GM19328 (cell line): Measurements from ENCODE around the gene RHD.
A peak's percentile ranks its signal among the peaks of the same experiment; 100 is the strongest.
"Not testable (repeated sequence)": the region's sequence is repeated elsewhere in the genome, so short reads cannot be mapped to it uniquely, and the experiment has no call there.

Experiments used
- ATAC-seq: cut with Tn5 transposase; IDR thresholded peaks from one replicate; pipeline ENCODE4 v1.9.1; 2021; ENCODE audit warnings: mild to moderate bottlenecking, moderate library complexity; ENCODE audit not compliant: unreplicated experiment

Gene RHD

DNA sequence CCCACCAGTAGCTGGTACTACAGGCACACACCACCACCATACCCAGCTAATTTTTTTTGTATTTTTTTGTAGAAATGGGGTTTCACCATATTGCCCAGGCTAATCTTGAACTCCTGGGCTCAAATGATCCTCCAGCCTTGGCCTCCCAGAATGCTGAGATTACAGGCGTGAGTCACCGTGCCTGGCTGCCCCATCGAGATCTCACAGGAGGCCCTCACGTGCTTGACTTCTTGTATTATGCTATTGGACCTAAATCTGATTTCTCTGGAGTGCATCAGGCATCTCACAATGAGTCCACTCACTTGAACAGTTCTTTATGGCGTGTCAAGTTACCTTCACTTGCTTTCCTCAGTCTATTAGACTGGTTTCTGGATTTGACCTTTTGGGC, 15.7 kb upstream of the RHD start:
- ATAC-seq, result no peak

DNA sequence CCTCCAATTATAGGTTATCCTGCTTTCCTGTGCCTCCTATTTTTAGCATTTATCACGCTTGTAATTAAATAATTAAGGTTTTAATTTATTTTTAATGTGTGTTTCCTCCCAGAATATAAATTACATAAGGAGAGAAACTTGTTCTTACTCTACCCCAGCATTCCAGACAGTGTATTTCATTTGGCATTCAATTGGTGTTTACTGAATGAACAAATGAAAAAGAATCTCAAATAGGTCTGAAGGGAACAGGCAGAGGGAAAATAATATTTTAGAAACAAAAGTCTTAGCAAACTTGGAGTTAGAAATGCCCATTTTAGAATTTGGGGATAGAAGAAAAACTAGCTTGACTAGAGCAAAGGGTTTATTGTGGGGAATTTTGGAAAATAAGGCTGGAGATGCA, 15.1 kb upstream of the RHD start:
- ATAC-seq, result no peak

DNA sequence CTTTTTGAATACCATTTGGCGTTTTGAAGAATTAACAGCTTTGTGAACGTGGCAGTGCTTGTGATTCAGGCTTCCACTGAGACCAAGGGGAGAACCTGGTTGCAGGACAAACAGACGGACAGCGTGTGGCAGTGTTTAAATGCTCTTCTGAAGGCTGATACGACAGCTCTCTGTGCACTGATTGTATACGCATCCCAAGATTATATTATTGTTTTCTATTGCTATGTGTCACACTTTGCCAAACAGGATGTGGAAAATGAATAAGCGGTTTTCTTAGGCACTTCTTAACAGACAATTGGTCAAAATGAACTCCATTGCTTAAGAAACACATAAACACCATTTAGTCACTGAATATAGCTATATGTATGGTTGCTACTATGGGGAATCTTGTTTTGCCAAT, 12.5 kb upstream of the RHD start:
- not testable (repeated sequence) for ATAC-seq

DNA sequence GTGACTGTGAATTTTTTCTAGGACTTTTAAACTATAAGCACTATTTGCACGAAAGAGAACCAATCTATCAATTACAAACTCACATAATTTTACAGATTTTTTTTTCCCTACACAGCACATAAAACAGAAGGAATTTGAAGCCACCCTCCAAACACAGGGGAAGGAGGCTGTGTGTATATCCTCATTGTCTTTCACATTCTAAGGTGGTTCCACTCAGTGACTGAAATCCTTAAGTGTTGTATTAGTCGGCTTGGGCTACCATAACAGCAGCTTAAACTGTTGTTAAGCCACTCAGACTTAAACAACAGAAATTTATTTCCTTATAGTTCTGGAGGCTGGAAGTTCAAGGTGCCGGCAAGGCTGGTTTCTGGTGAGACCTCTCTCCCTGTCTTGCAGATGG, 12.0 kb upstream of the RHD start:
- ATAC-seq, result not testable (repeated sequence)

DNA sequence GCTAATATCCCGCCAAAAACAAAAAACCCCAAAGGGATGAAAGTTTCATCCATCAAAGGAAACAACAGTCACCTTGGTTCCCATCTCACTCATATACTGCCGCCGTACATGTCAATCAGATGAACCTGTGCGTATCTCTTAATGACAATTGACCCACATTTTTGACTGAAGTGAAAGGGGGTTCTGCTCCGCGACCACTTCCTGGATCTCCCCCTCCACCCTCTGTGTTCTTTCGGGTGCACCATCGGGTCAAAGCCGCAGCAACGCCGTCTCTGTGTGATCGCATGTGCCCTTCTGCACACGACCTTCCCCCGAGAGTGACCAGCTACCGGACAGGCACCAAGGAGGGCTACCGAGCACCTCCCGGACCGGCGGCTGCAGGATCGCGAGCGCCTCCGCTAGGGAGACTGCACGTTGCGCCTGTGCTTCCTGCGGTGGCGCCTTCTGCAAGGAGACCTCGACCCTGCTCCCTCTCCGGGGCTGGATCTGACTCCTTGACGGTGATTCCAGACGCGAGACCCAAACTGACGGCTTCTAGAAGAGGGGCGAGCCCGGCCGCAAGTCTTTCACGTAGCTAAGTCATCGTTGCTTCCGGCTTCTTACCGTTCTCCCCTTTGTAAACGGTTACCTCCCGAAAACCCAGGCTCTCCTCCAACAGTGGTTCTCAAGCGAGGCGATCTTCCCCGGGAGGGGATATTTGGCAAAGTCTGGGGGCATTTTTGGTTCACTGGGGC, 5.6 kb upstream of the RHD start:
- ATAC-seq, result peak; percentile 26

DNA sequence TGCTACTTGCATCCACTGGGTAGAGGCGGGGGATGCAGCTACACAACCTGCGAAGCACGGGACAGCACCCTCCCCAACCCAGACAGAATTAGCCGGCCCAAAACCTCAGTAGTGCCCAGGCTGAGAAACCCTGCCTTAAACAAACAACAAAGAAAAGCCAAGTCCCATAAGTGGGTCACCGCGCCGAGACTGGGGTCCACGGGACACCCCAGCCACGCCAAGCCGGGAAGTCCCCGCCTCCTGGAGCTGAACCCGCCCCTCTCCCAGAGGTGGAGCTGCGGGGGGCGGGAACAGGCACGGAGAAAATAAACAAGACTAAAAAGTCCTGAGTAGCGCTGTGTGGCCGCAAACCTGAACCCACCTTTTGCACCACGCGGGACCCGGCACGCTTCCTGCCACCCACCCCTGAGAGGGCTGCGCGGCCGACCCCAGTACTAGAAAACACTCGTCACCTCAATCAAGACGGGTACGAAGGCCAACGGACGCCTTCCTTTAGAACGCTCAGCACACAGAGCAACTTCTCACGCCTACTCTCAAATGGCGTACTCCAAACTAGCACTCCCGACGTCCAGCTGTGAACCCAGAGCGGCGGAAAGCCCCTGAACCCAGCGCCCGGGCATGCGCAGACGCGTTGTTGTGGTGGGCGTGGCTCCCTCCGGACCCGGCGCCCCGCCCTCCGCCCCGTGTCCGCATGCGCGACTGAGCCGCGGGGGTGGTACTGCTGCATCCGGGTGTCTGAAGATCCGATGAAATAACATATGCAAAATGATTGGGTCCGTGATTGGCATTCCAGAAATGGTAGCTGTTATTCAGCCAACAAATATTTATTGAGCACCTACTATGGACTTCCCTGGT, 4.8 kb upstream of the RHD start:
- ATAC-seq, result peak; percentile 65

DNA sequence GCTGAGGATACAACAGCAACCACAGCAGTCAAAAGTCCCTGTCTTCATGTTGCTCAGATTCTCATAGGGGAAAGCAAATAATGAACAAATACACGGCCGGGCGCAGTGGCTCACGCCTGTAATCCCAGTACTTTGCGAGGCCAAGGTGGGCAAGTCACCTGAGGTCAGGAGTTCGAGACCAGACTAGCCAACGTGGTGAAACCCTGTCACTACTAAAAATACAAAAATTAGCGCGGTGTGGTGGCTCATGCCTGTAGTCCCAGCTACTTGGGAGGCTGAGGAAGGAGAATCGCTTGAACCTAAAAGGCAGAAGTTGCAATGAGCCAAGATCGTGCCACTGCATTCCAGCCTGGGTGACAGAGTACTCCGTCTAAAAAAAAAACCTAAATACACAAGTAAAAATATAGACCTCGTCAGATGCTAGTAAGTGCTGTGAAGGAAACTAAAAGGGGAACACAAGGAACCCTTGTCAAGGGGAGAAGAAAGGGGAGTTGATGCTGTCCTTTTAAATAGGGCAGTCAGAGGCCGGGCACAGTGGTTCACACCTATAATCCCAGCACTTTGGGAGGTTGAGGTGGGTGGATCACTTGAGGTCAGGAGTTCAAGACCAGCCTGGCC, 4.1 kb upstream of the RHD start:
- not testable (repeated sequence) for ATAC-seq

DNA sequence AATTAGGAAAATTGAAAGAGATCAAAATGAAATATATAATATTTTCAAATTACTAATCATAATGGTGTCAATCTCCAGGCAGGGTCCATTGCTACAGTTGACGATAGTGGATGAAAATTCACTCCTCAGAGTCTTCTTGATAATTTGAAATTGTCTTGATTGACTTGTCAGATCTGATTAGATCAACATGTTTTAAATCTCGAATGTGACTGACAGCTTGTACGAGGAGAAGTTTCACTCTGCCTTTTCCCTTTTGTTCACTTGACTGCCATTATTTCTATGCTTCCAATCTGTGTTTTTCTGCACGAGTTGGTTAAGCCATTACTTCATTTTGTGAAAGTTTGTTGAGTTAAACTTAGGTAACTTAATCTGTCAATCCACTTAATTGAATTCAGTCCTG, 3.3 kb downstream of the RHD start:
- not testable (repeated sequence) for ATAC-seq

DNA sequence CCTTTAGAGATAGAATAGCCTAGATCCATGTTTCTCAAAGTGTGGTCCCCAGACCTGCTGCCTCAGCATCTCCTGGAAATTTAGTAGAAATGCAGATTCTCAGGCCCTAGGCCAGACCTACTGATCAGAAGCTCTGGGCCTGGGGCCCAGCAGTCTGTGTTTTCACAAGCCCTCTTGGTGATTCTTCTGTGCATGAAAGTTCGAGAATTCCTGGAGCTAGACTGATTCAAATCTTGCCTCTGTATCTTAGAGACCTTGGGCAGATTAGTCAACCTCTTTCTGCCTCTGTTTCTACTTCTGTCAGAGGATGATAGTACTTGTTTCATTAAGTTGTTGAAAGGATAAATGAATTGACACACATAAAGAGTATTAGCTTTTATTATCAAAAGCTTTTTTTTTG, 5.0 kb downstream of the RHD start:
- not testable (repeated sequence) for ATAC-seq

DNA sequence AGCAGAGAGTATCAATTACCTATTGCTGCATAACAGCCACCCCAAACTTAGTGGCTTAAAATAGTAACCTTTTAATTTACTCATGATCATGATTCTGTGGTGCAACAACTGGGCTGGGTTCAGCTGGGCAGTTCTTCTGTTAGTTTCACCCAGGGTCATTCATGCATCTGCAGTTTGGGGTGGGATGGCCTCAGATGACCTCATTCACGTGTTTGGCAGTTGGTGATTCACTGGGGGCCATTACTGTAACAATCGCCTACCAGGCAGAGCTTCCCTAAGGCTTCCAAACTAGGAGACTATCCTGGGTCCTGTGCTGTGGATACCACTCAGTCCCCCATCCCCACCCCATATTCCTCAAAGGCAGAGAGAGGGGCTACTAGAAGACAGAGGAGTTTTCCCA, 6.0 kb downstream of the RHD start:
- ATAC-seq, result not testable (repeated sequence)

DNA sequence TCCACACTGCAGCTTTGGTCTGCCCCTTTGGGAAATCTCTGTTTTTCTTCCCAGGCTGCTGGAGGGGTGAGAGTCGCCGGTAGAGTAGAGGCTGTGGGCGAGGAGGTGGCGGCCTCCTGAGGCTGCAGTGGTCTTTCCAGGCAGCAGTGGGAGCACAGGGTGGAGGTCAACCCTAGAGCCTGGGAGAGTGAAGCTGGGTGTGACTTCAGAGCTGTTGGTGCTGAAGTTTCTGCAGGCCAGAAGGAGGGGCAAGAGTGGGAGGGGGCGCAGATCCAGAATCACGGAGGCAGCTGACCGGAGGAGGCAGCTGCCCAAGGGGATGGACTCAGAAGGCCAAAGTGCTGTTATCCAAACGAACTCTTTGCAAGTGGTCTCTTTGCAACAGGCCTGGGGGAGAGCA, 6.5 kb downstream of the RHD start:
- not testable (repeated sequence) for ATAC-seq

DNA sequence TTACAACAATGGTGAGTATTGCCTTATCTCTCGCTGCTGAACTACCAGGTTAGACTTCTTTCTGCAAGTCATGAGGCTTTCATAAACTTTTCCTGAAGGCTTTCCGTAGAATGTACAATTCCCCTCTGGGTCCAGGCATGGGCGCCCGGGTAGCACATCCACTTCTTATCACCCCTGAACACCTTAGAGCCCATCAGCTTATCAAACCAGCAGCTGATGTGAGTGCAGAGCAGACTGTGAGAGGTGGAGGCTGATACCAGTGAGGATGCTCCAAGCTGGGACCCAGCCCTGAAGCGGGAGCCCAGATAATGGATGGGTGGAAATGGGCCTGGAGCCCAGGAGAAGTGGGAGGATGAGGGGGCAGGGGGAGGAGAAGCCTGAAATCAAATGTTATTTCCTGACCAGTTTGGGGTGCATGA, 7.4 kb downstream of the RHD start:
- ATAC-seq, result not testable (repeated sequence)

DNA sequence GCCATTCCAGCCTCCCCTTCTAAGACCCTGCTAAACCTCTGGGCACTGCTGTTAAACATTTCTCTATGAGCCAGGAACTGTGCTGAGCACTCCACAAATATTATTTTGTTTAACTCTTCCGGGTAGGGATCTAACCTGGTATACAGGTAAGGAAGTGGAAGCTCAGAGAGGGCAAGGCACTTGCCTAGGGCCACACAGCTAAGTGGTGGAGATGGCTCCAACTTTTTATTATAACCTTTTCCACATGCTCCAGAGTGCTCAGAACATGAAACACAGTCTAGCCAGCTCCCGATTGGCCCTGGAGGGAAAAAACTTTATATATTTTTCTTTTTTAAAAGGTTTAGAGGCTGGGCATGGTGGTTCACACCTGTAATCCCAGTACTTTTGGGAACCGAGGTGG, 13.6 kb downstream of the RHD start:
- not testable (repeated sequence) for ATAC-seq

DNA sequence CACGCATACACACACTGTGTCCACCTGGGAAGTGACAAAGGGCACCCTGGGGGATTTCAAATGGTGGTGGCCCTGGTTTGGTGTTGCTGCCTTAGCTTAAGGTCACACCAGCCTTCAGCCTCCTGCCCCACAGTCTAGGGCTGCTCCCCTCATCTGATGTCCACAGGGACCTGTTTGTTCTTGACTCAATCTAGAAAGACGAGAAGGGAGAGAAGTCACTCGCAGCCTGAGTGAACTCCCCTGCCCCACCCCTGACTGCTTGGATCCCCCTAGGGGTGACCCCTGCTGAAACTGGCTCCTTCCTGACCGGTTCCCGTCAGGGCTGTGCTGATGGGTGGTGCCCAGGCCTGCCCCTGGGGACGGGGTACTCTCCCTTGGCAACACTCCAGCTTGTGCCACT, 14.9 kb downstream of the RHD start:
- ATAC-seq, result not testable (repeated sequence)

DNA sequence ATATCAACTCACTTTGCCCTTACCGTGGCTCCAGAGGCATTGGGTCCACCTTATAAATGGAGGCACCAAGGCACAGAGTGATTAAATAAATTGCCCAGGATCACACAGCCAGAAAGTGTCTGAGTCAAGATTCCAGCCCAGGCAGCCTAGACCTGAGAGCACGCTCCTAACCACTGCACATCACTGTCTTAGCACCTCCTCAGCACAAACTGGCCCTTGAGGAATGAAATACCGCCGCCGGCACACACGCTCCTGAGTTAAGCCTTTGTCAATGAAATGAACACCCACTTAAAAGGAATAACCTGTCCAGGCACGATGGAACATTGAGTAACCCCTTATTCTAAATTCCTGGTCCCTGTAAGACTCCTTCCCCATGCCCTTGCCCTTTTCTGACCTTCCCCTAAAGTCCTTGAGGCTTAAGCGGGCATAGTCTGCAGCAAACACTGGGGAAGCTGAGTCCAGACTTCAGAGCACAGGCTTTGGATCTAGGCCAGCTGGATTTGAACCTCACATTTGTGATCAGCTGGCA, 16.3 kb downstream of the RHD start:
- ATAC-seq, result not testable (repeated sequence)

DNA sequence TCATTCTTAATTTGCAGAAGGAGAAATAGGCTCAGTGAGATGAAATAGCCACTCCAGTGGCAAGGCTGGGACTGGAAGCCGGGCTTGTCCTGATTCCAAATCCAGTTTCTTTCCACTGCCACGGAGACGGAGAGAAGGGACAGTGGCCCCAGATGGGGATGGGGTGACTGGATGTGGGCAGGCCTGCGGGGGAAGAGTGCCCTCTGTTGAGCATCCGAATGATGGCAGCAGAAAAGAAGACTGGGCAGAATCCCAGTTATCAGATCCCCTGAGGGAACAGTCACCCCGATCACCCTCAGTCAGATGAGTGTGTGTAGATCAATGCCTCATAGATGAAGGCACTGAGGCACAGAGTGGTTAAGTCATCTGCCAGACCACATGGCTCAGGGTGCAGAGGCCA, 17.7 kb downstream of the RHD start:
- not testable (repeated sequence) for ATAC-seq

DNA sequence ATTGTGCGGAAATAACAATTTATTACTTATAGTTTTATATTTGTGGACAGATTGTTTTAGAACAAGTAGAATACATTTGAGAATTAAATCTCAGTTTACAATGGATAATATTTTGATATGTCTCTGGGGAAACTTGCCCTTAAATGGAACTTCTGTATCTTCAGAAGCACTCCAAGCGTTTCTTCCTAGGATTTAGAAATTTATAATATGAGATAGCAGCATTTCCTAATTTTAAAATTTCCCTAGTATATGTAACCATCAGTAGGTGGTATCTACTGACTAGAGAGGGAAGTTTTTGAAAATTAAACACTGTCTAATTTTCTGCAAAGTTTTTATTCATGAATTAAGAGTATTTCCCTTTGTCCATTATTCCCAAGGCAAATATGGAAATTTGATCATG, 21.1 kb downstream of the RHD start:
- not testable (repeated sequence) for ATAC-seq

DNA sequence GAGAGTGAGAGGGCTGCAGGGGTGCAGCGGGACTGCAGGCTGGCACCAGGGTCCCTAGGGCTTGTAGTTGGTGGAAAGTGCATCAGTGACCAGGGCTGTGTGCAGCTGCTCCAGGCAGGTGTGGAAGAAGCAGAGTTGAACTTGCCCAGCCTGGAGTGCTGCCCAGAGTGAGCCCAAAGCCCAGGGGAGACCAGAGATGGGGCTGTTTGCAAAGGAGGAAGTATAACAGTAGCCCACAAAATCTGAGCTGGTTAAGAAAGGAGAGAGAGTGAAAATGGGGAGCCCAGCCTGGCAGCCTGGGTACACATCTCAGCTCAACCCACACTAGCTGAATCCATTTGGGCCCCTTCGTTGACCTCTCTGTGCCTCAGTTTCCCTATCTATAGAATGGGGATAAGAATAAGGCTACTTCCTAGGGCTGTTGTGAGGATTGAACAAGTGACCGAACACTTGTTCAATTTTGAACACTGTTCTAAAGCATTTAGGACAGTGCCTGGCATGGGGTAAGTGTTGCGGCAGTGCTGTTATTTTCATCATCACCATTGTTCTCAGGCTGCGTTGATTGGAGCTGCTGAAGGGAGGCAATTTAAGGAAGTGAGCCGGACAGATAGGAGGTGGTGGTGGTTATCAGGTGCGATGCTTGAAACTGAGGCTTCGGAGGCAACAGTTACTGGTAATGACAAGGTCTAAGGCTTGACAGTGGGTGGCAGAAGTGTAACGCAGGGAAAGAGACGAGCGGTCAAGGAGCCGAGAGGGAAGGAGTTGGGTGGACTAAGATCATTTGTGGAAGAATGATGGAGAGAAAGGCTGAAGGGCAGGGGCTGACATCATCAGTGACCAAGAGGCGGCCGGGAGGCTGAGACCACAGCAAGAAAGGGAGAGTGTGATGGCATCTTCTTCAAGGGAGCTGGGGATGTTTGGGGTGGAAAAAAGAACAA, 22.8 kb downstream of the RHD start:
- ATAC-seq, result not testable (repeated sequence)

DNA sequence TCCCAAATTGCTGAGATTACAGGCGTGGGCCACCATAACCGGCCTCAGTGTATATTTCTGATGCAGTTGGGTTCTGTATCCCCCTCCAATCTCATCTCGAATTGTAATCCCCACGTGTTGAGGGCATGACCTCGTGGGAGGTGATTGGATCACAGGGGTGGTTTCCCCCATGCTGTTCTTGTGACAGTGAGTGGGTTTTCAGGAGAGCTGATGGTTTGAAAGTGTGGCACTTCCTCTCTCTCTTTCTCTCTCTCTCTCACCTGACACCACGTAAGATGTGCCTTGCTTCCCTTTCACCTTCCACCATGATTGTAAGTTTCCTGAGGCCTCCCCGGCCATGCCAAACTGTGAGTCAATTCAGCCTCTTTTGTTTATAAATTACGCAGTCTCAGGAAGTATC, 24.2 kb downstream of the RHD start:
- ATAC-seq, result not testable (repeated sequence)

DNA sequence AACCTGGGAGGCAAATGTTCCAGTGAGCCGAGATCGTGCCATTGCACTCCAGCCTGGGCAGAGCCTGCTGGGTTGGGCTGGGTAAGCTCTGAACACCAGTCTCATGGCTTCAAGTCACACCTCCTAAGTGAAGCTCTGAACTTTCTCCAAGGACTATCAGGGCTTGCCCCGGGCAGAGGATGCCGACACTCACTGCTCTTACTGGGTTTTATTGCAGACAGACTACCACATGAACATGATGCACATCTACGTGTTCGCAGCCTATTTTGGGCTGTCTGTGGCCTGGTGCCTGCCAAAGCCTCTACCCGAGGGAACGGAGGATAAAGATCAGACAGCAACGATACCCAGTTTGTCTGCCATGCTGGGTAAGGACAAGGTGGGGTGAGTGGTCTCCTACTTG, 28.4 kb downstream of the RHD start:
- ATAC-seq, result not testable (repeated sequence)
